Measurements from ENCODE around the gene ADCY3.

DNA sequence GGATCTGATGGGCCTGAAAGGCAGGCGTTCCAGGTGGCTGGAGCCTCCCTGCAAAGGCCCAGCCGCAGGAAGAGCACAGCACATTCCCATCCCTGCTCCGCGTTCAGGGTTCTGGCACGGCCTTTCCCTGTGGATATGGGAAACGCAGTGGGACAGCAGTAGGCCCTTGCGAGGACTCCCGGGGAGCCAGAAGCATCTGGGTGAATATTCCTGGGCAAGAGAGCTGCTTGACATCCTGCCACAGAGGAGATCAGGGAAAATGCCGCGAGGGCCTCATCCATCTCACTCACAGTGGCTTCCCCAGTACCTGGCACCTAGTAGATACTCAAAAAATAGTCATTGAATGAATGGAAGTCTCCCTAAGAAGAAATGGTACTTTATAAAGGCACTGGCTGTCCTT lies 3.1 kb upstream of the ADCY3 start:
- TF ChIP-seq CTCF (IDR thresholded peaks at IDR 0.05) (no peak), ZFX (IDR thresholded peaks at IDR 0.05; ENCODE audit: borderline replicate concordance) (no peak)
